HG02852 (cell line): ENCODE data around the gene SCAF1.

Source experiments
- ATAC-seq: cut with Tn5 transposase; IDR thresholded peaks from one replicate; pipeline ENCODE4 v1.9.1; 2021; ENCODE audit warnings: mild to moderate bottlenecking, moderate library complexity; ENCODE audit not compliant: unreplicated experiment

Gene SCAF1

GRCh38 chr19:49704888-49705642 is 63.1 kb downstream of the SCAF1 start:
- ATAC-seq: no peak

GRCh38 chr19:49705919-49706318 is 63.9 kb downstream of the SCAF1 start:
- ATAC-seq: no peak
